HepG2 (cell line): ENCODE data around the gene LSM14B. TPM values are rescaled to one million over a fixed set of nuclear protein-coding genes. Genes with fewer than 3 reads are reported as not detected.

Experiments
- ARNTL ChIP-seq: sonication (generic); formaldehyde crosslinking; IDR thresholded peaks from 2 replicates; pipeline ENCODE4 v1.4.0; 2020; ENCODE audit warnings: mild to moderate bottlenecking, missing genetic modification reagents
- CCAR2 ChIP-seq: fragments of 200-400 bp; formaldehyde crosslinking; optimal IDR thresholded peaks from 2 replicates; pipeline ENCODE3; 2018; ENCODE audit warnings: low read depth, mild to moderate bottlenecking, low read length, moderate library complexity
- KAT7 ChIP-seq: IDR thresholded peaks from 2 replicates; pipeline ENCODE4 v1.6.1; 2018; ENCODE audit warnings: borderline replicate concordance, missing compliant biosample characterization
- KDM5A ChIP-seq: fragments of 200-600 bp; sonication (generic); IDR thresholded peaks from 2 replicates; pipeline ENCODE4 v1.7.0; 2018; ENCODE audit warnings: antibody characterized with exemption, mild to moderate bottlenecking, low read length, borderline replicate concordance
- REL ChIP-seq: sonication (generic); formaldehyde crosslinking; conservative IDR thresholded peaks from 2 replicates; pipeline ENCODE4 v1.8.0; 2022; ENCODE audit warnings: mild to moderate bottlenecking, missing genetic modification reagents, moderate library complexity
- THAP8 ChIP-seq: sonication (generic); formaldehyde crosslinking; IDR thresholded peaks from 2 replicates; pipeline ENCODE4 v1.5.1; 2020; ENCODE audit warnings: missing genetic modification reagents, mild to moderate bottlenecking, borderline replicate concordance
- TRIM22 ChIP-seq: fragments of 450-650 bp; IDR thresholded peaks from 2 replicates; pipeline ENCODE4 v1.6.1; 2017
- TRIM24 ChIP-seq: sonication (generic); formaldehyde crosslinking; IDR thresholded peaks from 2 replicates; pipeline ENCODE4 v1.8.0; 2022; ENCODE audit warnings: mild to moderate bottlenecking, missing genetic modification reagents
- ZFP36L1 ChIP-seq: sonication (generic); formaldehyde crosslinking; IDR thresholded peaks from 2 replicates; pipeline ENCODE4 v1.8.0; 2022; ENCODE audit warnings: mild to moderate bottlenecking, missing genetic modification reagents, moderate library complexity
- ZFY ChIP-seq: sonication (generic); formaldehyde crosslinking; IDR thresholded peaks from 2 replicates; pipeline ENCODE4 v1.4.0; 2020; ENCODE audit warnings: missing genetic modification reagents
- ZNF282 ChIP-seq: fragments of 450-650 bp; IDR thresholded peaks from 2 replicates; pipeline ENCODE4 v1.6.1; 2018; ENCODE audit not compliant: partially characterized antibody
- ZNF407 ChIP-seq: sonication (generic); formaldehyde crosslinking; IDR thresholded peaks from one replicate; pipeline ENCODE4 v1.5.1; 2020; ENCODE audit warnings: mild to moderate bottlenecking, missing genetic modification reagents; ENCODE audit errors: not compliant biosample characterization
- ZNF414 ChIP-seq: sonication (generic); formaldehyde crosslinking; IDR thresholded peaks from 2 replicates; pipeline ENCODE4 v1.5.0; 2020; ENCODE audit warnings: missing genetic modification reagents
- ZNF766 ChIP-seq: sonication (generic); formaldehyde crosslinking; IDR thresholded peaks from 2 replicates; pipeline ENCODE4 v1.5.0; 2020; ENCODE audit warnings: missing genetic modification reagents, borderline replicate concordance
- ZZZ3 ChIP-seq: sonication (generic); formaldehyde crosslinking; IDR thresholded peaks from 2 replicates; pipeline ENCODE4 v1.4.0; 2020; ENCODE audit warnings: missing genetic modification reagents, mild to moderate bottlenecking, borderline replicate concordance
- polyA plus RNA-seq, 8 experiments: library from polyadenylated mRNA; depleted of rRNA in 3 of 8; stranded (reverse) in 7 of 8; unstranded in 1 of 8; fragments of >200 nt; fragmentation: Illumina TruSeq in 4 of 8; extraction: Trizol in 4 of 8; gene quantifications; 2 replicates each; pipeline versions ENCODE4 v1.2.1 to v1.2.3, GENCODE V29; 2011 to 2016; ENCODE audit warnings: low read depth in 4 of 8, missing spikeins in 1 of 8, mixed read lengths in 1 of 8; ENCODE audit not compliant: insufficient read depth in 1 of 8
- total RNA-seq, 5 experiments: library from RNA; depleted of rRNA; stranded (reverse); fragments of >200 nt; fragmentation: Illumina TruSeq; extraction: Trizol; gene quantifications; 2 replicates each; pipeline ENCODE4 v1.2.3, GENCODE V29; 2016; ENCODE audit warnings: low read depth in 1 of 5
- TF ChIP-seq, protein P1 (sequence below): sonication (generic); formaldehyde crosslinking; IDR thresholded peaks from 2 replicates; pipeline ENCODE4 v1.8.0; 2022; ENCODE audit warnings: low read depth, missing genetic modification reagents

The LSM14B gene
- total and polyA plus RNA-seq, 2 of the 13 experiments (the other 11 are each of a cell fraction or from before 2014, with no cell fraction given): 43.3 to 79.2 TPM

GRCh38 chr20:62143081-62143956 is 21.0 kb downstream of the LSM14B start, which contains the start of the genes PSMA7 and SS18L1 (continued):
- TF ChIP-seq KDM5A: no peak
- TF ChIP-seq KAT7 (CRISPR knock-in tag): peak; percentile 25; the same call in 1 of the 2 replicates
- TF ChIP-seq ARNTL: peak; percentile 38; the same call in 1 of the 2 replicates
- peak; percentile 64 for TF ChIP-seq REL (CRISPR knock-in tag)
- TF ChIP-seq TRIM22: no peak
- peak; percentile 96 for TF ChIP-seq ZFY (CRISPR knock-in tag)
- TF ChIP-seq ZFP36L1 (CRISPR knock-in tag): no peak
- no peak for TF ChIP-seq CCAR2
- TF ChIP-seq ZNF407 (CRISPR knock-in tag): peak; percentile 66
- TF ChIP-seq, protein P1, sequence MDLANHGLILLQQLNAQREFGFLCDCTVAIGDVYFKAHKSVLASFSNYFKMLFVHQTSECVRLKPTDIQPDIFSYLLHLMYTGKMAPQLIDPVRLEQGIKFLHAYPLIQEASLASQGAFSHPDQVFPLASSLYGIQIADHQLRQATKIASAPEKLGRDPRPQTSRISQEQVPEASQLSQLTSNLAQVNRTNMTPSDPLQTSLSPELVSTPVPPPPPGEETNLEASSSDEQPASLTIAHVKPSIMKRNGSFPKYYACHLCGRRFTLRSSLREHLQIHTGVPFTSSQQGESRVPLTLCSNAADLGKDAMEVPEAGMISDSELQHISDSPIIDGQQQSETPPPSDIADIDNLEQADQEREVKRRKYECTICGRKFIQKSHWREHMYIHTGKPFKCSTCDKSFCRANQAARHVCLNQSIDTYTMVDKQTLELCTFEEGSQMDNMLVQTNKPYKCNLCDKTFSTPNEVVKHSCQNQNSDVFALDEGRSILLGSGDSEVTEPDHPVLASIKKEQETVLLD (CRISPR knock-in tag): peak; percentile 94
- TF ChIP-seq TRIM24 (CRISPR knock-in tag): no peak
- no peak for TF ChIP-seq ZNF282
- TF ChIP-seq ZZZ3 (CRISPR knock-in tag): peak; percentile 67; the same call in 1 of the 2 replicates
- peak; percentile 26; the same call in 1 of the 2 replicates for TF ChIP-seq THAP8 (CRISPR knock-in tag)
- peak; percentile 43; the same call in 1 of the 2 replicates for TF ChIP-seq ZNF414 (CRISPR knock-in tag)
- peak; percentile 90 for TF ChIP-seq ZNF766
